DND-41 (cell line): Measurements from ENCODE around the gene PILRA.

ENCODE experiments used
- ATAC-seq: fragments of 200-7000 bp; cut with Tn5 transposase; 3 replicates; pipeline ENCODE4 v1.9.1; 2021; ENCODE audit warnings: low read depth; ENCODE audit not compliant: insufficient read depth
- DNase-seq: peaks from one replicate; pipeline ENCODE4 v3.0.0-alpha.2; 2020
- H2AFZ ChIP-seq: 2 replicates; pipeline ENCODE4 v1.6.0; 2012; ENCODE audit warnings: low read depth, low read length
- H3K27ac ChIP-seq: 2 replicates; pipeline ENCODE4 v1.5.1; 2012; ENCODE audit warnings: low read length, inconsistent platforms
- H3K27me3 ChIP-seq: fragments of 200-600 bp; sonication (generic); 2 replicates; pipeline ENCODE4 v1.6.0; 2012; ENCODE audit warnings: low read length, mild to moderate bottlenecking, inconsistent platforms; ENCODE audit not compliant: insufficient read depth, poor library complexity
- H3K36me3 ChIP-seq: 2 replicates; pipeline ENCODE4 v1.5.1; 2012; ENCODE audit warnings: low read length, inconsistent platforms; ENCODE audit not compliant: insufficient read depth
- H3K4me1 ChIP-seq: 2 replicates; pipeline ENCODE4 v1.5.1; 2012; ENCODE audit warnings: mild to moderate bottlenecking, low read length; ENCODE audit not compliant: insufficient read depth
- H3K4me2 ChIP-seq: 2 replicates; pipeline ENCODE4 v1.6.0; 2012; ENCODE audit warnings: mild to moderate bottlenecking, moderate library complexity, low read length, inconsistent platforms; ENCODE audit not compliant: insufficient read depth
- H3K4me3 ChIP-seq, 2 experiments: fragments of 200-600 bp in 1 of 2; shearing (Covaris generic) in 1 of 2; 2 replicates each; pipeline ENCODE4 v1.5.1; 2012 to 2016; ENCODE audit warnings: inconsistent platforms in 2 of 2, low read length in 2 of 2, mild to moderate bottlenecking in 2 of 2, low read depth in 1 of 2, moderate library complexity in 1 of 2
- H3K79me2 ChIP-seq: 2 replicates; pipeline ENCODE4 v1.6.0; 2012; ENCODE audit warnings: low read length, inconsistent platforms; ENCODE audit not compliant: insufficient read depth
- H3K9ac ChIP-seq: 2 replicates; pipeline ENCODE4 v1.6.0; 2012; ENCODE audit warnings: low read depth, mild to moderate bottlenecking, inconsistent platforms, low read length, moderate library complexity
- H3K9me3 ChIP-seq: 2 replicates; pipeline ENCODE4 v1.5.1; 2012; ENCODE audit warnings: low read length, moderate library complexity, mild to moderate bottlenecking, inconsistent platforms; ENCODE audit not compliant: insufficient read depth, severe bottlenecking
- H4K20me1 ChIP-seq: 2 replicates; pipeline ENCODE4 v1.6.0; 2012; ENCODE audit warnings: low read length; ENCODE audit not compliant: insufficient read depth
- EZH2 ChIP-seq: IDR thresholded peaks from 3 replicates; pipeline ENCODE4 v1.6.1; 2012; ENCODE audit warnings: borderline replicate concordance, low read depth, mild to moderate bottlenecking, moderate library complexity, low read length, inconsistent platforms; ENCODE audit not compliant: severe bottlenecking
- TF ChIP-seq, protein P1 (sequence below): IDR thresholded peaks from 2 replicates; pipeline ENCODE4 v1.5.1; 2012; ENCODE audit warnings: borderline replicate concordance, low read length, moderate library complexity, mild to moderate bottlenecking; ENCODE audit not compliant: poor library complexity, severe bottlenecking; ENCODE audit errors: extremely low read depth

The PILRA gene

GRCh38 chr7:100357131-100357561 is 16.1 kb upstream of the PILRA start:
- no peak overlapping the region for H3K9ac ChIP-seq
- DNase-seq: no peak
- no peak for TF ChIP-seq EZH2
- TF ChIP-seq, protein P1, sequence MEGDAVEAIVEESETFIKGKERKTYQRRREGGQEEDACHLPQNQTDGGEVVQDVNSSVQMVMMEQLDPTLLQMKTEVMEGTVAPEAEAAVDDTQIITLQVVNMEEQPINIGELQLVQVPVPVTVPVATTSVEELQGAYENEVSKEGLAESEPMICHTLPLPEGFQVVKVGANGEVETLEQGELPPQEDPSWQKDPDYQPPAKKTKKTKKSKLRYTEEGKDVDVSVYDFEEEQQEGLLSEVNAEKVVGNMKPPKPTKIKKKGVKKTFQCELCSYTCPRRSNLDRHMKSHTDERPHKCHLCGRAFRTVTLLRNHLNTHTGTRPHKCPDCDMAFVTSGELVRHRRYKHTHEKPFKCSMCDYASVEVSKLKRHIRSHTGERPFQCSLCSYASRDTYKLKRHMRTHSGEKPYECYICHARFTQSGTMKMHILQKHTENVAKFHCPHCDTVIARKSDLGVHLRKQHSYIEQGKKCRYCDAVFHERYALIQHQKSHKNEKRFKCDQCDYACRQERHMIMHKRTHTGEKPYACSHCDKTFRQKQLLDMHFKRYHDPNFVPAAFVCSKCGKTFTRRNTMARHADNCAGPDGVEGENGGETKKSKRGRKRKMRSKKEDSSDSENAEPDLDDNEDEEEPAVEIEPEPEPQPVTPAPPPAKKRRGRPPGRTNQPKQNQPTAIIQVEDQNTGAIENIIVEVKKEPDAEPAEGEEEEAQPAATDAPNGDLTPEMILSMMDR: no peak

DNA sequence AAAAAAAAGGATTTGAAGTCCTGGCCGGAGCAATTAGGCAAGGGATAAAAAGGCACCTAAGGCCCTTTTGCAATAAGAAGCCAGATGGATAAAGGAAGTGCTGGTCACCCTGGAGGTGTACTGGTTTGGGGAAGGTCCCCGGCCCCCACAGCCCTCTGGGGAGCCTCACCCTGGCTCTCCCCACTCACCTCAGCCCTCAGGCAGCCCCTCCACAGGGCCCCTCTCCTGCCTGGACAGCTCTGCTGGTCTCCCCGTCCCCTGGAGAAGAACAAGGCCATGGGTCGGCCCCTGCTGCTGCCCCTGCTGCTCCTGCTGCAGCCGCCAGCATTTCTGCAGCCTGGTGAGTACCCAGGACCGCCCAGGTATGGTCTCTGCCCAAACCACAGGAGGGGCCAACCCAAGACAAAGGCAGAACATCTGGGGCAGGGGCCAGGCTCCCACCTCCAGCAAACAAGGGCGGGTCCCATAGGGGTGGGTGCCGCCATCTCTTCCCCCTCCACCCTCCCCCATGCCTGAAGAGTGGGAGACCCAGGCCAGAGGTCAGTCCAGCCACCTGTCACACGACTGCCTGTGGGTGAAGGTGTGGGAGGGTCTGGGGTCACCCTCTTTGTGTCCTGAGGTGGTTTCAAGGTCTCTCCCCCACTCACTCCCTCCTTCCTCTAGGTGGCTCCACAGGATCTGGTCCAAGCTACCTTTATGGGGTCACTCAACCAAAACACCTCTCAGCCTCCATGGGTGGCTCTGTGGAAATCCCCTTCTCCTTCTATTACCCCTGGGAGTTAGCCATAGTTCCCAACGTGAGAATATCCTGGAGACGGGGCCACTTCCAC is 15.0 kb upstream of the PILRA start, which contains the start of gene PILRB:
Gene PILRB (plus strand): TSS at position 91 of the 830 bp plus-strand sequence. CDS start 186 bp downstream, at position 277.
- TF ChIP-seq, protein P1: no peak
- TF ChIP-seq EZH2: no peak
- no peak within 1 kb of the TSS for H3K27ac ChIP-seq
- ATAC-seq (no peak), DNase-seq (no peak)
- H3K9me3 ChIP-seq: no peaks in the 10 kb centered on the region
- no peak within 1 kb of the TSS for H3K4me2 ChIP-seq
- H3K27me3 ChIP-seq: no peaks in the 10 kb centered on the region
- H3K4me1 ChIP-seq: no peaks in the 10 kb centered on the region
- H3K79me2 ChIP-seq: no peaks in the 10 kb centered on the region
- no peak within 1 kb of the TSS for H3K4me3 ChIP-seq
- no peak within 1 kb of the TSS for H2AFZ ChIP-seq
- no peaks in the 10 kb centered on the region for H4K20me1 ChIP-seq
- peaks cover 90% of the 10 kb centered on the region for H3K36me3 ChIP-seq
- H3K9ac ChIP-seq: no peak within 1 kb of the TSS

More at GRCh38 chr7:100357131-100357561, 16.1 kb upstream of the PILRA start:
- Histone ChIP-seq H3K27me3 (no peaks in the 10 kb centered on the region), H2AFZ (no peak overlapping the region), H3K27ac (no peak overlapping the region), H3K4me3 (no peak overlapping the region), H3K4me1 (no peaks in the 10 kb centered on the region), H4K20me1 (no peaks in the 10 kb centered on the region), H3K9me3 (no peaks in the 10 kb centered on the region), H3K4me2 (no peak overlapping the region), H3K36me3 (peaks cover 91% of the 10 kb centered on the region), H3K79me2 (no peaks in the 10 kb centered on the region)
- ATAC-seq: no peak

- Histone ChIP-seq H3K27me3 (no peaks in the 10 kb centered on the region), H3K36me3 (peaks cover 87% of the 10 kb centered on the region), H3K9me3 (no peaks in the 10 kb centered on the region), H3K27ac (no peak overlapping the region), H3K4me3 (no peak overlapping the region), H3K4me2 (no peak overlapping the region), H3K4me1 (no peaks in the 10 kb centered on the region), H4K20me1 (no peaks in the 10 kb centered on the region), H3K9ac (no peak overlapping the region), H3K79me2 (no peaks in the 10 kb centered on the region), H2AFZ (no peak overlapping the region)
- DNase-seq (no peak), ATAC-seq (no peak)
- TF ChIP-seq, protein P1: no peak
- TF ChIP-seq EZH2: no peak
These were observed 14.5 kb upstream of the PILRA start for GRCh38 chr7:100358857-100359212.
